GM18499 (cell line): ENCODE results near the gene KLHL25.
A peak's percentile ranks its signal among the peaks of the same experiment; 100 is the strongest.

Experiments
- ATAC-seq: cut with Tn5 transposase; IDR thresholded peaks from one replicate; pipeline ENCODE4 v1.9.1; 2021; ENCODE audit warnings: moderate number of reproducible peaks; ENCODE audit not compliant: insufficient read depth, unreplicated experiment

The KLHL25 gene

DNA sequence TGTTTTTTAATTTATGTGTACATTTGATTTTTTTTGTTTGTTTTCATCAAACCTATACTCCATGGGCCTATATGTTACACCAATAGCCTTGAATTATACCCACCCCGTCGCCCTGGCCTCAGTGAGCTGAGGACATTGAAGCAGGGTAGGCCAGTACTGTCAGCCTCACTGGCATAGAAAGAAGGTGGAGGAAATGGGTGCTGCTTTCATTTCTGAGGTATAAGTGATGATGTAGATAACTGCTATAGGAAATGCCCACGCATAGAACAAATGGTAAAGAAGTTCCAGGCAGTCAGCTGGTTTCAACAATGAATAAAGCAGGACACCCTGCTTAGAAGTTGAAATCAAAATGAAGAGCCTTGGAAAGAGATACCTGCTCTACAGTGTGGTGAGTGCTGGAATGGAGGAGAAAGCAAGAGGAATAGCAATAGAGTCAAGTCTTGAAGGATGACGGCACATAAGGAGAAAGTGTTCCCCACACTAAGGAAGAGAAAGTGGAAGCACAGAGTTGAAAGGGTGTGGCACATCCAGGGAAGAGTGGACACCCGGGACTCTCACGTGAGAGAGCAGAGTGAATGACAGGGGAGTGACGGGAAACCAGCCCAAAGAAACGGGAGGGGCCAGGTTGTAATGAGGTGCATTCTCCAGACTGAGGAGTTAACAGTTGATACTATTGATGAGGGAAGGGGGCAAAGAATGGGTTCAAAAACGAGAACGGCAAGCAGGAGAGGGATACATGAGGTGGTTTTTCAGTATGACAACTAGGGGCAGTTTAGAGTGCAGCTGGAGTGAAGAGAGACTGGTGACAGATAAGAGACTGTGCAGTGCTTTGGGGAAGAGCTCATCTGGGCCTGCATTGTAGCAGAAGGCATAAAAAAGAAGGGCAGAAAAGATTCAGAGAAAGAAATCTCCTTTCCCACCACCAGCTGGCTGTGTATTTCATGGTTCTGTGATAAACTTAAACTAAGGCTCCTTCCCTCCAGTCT, 70.5 kb downstream of the KLHL25 start:
- no peak for ATAC-seq

DNA sequence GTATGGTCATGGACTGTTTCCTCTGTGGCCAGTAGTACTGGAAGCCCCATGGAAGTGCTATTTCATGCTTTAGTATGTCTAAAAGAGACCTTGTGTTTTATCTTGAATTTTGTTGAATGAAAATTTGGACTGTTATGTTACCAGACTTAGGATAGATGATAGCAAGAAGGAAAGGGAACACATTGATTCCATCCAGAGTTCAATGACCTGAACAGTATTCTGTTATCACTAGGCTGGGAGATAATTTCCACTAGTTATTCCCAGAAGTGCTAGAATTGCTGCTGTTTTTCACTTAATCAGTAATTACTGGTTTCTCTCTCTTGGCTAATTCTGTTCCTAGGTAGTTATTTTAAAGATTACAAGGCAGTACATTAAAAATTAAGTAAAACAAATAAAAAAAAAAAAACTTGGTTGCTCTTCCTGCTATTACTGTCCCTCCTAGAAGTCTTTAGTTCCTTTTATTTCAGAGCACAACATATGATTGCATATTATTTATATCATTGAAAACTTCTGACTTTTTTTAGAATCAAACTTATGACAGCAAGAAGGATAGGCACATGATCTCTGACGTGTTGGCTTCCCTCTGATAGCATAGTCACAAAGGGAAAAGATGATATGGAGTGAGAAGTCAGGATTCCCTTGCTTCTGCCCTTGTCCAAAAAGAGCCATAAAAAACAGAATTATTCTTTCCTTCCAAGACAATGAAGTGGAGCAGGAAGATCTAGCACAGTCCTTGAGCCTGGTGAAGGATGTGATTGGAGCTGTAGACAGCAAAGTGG, 72.2 kb downstream of the KLHL25 start:
- ATAC-seq: no peak

DNA sequence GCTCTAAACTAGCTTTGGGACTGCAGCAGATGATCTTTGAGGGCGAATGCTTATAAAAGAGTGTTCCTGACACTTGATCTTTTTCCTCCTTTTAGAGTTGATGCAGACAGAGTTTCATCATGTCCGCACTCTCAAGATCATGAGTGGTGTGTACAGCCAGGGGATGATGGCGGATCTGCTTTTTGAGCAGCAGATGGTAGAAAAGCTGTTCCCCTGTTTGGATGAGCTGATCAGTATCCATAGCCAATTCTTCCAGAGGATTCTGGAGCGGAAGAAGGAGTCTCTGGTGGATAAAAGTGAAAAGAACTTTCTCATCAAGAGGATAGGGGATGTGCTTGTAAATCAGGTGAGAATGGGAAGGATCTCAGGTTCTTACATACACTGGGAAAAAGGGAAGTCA, 75.7 kb downstream of the KLHL25 start:
- no peak for ATAC-seq

DNA sequence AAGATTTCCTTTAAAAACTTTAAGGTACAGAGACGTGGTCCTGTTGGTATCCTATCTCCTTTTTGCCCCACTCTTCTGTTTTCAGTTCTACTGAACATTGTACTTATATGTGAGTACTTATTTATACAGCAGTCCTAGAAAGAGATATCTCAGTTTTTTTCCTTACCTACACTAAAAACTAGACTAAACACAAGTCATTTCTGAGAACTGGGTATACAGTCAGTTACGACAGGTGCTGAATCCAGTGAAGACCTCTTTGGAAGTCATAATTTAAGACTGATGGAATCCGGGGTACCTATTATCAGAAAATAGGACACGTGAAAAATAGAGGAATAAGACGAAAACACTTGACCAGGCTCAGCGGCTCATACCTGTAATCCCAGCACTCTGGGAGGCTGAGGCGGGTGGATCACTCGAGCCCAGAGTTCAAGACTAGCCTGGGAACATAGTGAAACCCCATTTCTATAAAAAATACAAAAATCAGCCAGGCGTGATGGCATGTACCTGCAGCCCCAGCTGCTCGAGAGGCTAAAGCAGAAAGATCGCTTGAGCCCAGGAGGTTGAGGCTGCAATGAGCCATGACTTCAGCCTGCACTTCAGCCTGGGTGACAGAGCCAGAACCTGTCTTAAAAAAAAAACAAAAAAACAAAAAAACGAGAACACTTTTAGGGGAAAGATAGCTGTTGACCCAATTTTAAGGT, 76.3 kb downstream of the KLHL25 start:
- peak; percentile 51 for ATAC-seq

DNA sequence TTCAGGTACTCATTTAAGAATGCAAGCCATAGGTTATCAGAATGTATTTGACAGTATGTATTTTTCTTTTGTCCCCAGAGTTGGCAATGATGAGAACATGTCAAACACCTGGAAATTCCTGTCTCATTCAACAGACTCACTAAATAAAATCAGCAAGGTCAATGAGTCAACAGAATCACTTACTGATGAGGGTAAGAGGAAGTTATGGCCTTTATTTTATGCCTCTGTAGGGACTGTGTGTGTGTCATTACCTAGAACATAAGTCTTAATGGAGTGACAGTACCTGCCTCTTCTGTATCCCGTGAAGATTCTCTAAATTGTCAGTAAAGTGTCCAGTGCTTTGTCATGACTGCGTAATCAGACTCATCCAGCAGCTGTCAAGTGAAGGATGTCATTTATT, 77.5 kb downstream of the KLHL25 start:
- no peak for ATAC-seq

DNA sequence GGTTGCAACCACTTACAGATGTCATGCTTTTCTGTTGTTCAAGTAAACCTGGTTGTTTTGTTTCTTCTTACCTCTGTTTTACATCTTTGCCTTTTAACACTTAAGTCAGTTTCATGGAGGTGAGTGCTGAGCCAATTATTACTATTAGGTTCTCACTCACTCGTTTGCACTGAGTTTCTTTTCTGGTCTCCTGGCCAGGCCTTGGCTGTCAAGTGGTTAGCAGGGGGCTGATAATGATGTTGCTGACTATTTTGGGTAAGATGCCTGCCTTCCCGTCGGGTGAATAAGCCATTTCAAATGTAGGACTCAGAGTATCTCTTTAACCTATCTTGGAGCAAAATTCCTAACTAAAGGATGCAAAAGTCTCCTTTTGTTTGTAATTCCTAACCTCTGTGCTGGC, 78.5 kb downstream of the KLHL25 start:
- no peak for ATAC-seq

DNA sequence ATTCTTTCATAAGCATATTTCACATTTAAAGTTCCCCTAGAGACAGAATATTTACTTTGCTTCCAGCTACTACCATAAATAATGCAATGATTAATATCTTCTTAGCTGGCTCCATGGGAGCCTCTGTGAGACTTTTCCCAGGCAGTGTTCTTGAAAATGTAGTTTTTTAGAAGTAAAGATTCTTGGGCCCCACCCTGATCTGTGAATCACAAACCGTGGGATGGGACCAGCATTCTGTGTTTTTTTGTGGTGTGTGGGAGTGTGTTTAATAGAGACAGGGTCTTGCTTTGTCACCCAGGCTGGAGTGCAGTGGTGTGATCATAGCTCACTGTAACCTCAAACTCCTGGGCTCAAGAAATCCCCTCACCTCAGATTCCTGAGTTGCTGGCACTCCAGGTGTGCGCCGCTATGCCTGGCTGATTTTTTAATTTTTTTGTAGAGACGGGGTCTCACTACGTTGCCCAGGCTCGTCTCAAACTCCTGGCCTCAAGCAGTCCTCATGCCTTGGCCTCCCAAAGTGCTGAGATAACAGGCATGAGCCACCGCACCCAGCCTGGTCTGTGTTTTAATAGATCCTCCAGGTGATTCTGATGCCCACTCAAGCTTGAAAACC, 83.0 kb downstream of the KLHL25 start:
- ATAC-seq: no peak

DNA sequence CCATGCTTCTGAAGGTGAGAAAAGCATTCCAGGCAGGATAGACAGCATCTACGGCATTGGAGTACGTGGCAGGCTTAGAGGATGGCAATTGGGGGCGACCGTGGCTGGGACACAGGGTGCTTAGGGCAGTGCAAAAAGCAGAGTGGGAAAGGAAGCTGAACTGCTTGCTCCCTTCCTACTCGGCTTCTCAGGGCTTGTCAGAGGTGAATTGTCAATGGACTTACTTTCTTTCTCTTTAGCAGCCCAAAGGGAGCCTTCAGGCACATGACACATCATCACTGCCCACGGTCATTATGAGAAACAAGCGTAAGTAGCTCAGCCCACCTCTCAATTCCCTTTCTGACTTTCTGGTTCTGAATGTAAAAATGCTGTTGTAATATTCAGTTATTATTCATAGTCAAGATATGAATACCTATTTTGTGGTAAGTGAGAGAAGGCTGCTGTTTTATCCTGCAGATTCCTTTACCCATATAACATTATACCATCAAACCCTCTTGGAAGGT, 84.3 kb downstream of the KLHL25 start:
- ATAC-seq: peak; percentile 62
